ENCODE data around the gene FIGN. TPM values are rescaled to one million over a fixed set of nuclear protein-coding genes. Genes with fewer than 3 reads are reported as not detected.

Gene FIGN
- total RNA-seq, 2 donors from 2014 or later = 18.6 to 20.5 TPM

GRCh38 chr2:163665051-163665450, 70.8 kb downstream of the FIGN start:
- H3K9ac ChIP-seq (ENCODE audit: extremely low read depth, low read length, poor library complexity, severe bottlenecking) = no peak overlapping the region
- WGBS, 2 experiments (ENCODE audit: insufficient coverage in 1 of 2, insufficient read length in 1 of 2) = 75 to 77% methylated on average over 1 to 2 of the region's 2 CpGs
- DNase-seq = no peak
- Mint-ChIP-seq H3K27ac (no peak overlapping the region), H3K27me3 (ENCODE audit: insufficient read depth) (no peaks in the 10 kb centered on the region), H3K9me3 (peaks cover 2% of the 10 kb centered on the region), H3K4me1 (peaks cover 14% of the 10 kb centered on the region), H3K4me3 (no peak overlapping the region), H3K36me3 (ENCODE audit: low read depth) (peaks cover 14% of the 10 kb centered on the region)
- H3K36me3 ChIP-seq (ENCODE audit: control insufficient read depth, insufficient read depth, low read length) = no peaks in the 10 kb centered on the region
- no peak for TF ChIP-seq CTCF (conservative IDR thresholded peaks at IDR 0.05)
- no peaks in the 10 kb centered on the region for H3K27me3 ChIP-seq (ENCODE audit: control insufficient read depth, insufficient read depth, low read length, poor library complexity, severe bottlenecking)
- H3K27ac ChIP-seq (ENCODE audit: low read depth, low read length) = no peak overlapping the region
- no peaks in the 10 kb centered on the region for H3K4me1 ChIP-seq (ENCODE audit: control insufficient read depth, insufficient read depth, low read length)
- H3K4me3 ChIP-seq (ENCODE audit: low read length) = no peak overlapping the region
- no peaks in the 10 kb centered on the region for H3K9me3 ChIP-seq (ENCODE audit: control insufficient read depth, low read length)

DNA sequence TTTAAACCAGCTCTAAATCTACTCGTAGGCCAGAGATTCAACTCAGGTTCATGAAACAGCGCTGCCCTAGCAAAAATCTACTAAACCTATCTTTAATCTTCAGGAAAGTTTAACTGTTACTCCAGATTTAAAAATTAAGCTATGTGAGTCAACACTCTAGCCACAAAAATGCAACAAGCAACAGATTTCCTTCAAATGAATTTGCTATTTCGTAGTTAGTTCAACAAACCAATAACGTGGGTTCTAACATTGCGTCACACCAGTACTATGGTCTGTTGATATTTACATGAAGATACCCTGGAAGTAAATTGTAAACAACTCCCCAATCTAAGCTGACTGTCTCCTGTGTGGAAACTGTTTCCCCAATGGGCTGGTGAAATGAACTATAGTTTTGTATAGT, 71.2 kb downstream of the FIGN start:
- no peak for DNase-seq
- no peak for TF ChIP-seq CTCF (conservative IDR thresholded peaks at IDR 0.05)
- H3K4me1 ChIP-seq (ENCODE audit: control insufficient read depth, insufficient read depth, low read length) = no peaks in the 10 kb centered on the region
- H3K27ac ChIP-seq (ENCODE audit: low read depth, low read length) = no peak overlapping the region
- no peak overlapping the region for H3K4me3 ChIP-seq (ENCODE audit: low read length)
- Mint-ChIP-seq H3K4me1 (peaks cover 14% of the 10 kb centered on the region), H3K4me3 (no peak overlapping the region), H3K9me3 (peaks cover 2% of the 10 kb centered on the region), H3K27me3 (ENCODE audit: insufficient read depth) (no peaks in the 10 kb centered on the region), H3K27ac (no peak overlapping the region), H3K36me3 (ENCODE audit: low read depth) (peaks cover 14% of the 10 kb centered on the region)
- H3K9me3 ChIP-seq (ENCODE audit: control insufficient read depth, low read length) = no peaks in the 10 kb centered on the region
- no peaks in the 10 kb centered on the region for H3K36me3 ChIP-seq (ENCODE audit: control insufficient read depth, insufficient read depth, low read length)
- H3K27me3 ChIP-seq (ENCODE audit: control insufficient read depth, insufficient read depth, low read length, poor library complexity, severe bottlenecking) = no peaks in the 10 kb centered on the region
- WGBS, 2 experiments (ENCODE audit: insufficient coverage in 1 of 2, insufficient read length in 1 of 2) = 92 to 95% methylated on average over 5 of the region's 5 CpGs
- H3K9ac ChIP-seq (ENCODE audit: extremely low read depth, low read length, poor library complexity, severe bottlenecking) = no peak overlapping the region

GRCh38 chr2:163662141-163662780, 73.5 kb downstream of the FIGN start:
- H3K36me3 Mint-ChIP-seq (ENCODE audit: low read depth) = peaks cover 14% of the 10 kb centered on the region
- Histone ChIP-seq H3K4me3 (ENCODE audit: low read length) (no peak overlapping the region), H3K36me3 (ENCODE audit: control insufficient read depth, insufficient read depth, low read length) (no peaks in the 10 kb centered on the region), H3K9me3 (ENCODE audit: control insufficient read depth, low read length) (no peaks in the 10 kb centered on the region), H3K27ac (ENCODE audit: low read depth, low read length) (no peak overlapping the region), H3K4me1 (ENCODE audit: control insufficient read depth, insufficient read depth, low read length) (peaks cover 5% of the 10 kb centered on the region), H3K27me3 (ENCODE audit: control insufficient read depth, insufficient read depth, low read length, poor library complexity, severe bottlenecking) (no peaks in the 10 kb centered on the region), H3K9ac (ENCODE audit: extremely low read depth, low read length, poor library complexity, severe bottlenecking) (no peak overlapping the region)
- H3K27ac Mint-ChIP-seq = peak overlapping the region; percentile 41
- H3K27me3 Mint-ChIP-seq (ENCODE audit: insufficient read depth) = no peaks in the 10 kb centered on the region
- peaks cover 16% of the 10 kb centered on the region for H3K4me1 Mint-ChIP-seq
- peaks cover 2% of the 10 kb centered on the region for H3K9me3 Mint-ChIP-seq
- TF ChIP-seq CTCF (conservative IDR thresholded peaks at IDR 0.05) = no peak
- H3K4me3 Mint-ChIP-seq = no peak overlapping the region
- 85 to 94% methylated on average over 2 to 4 of the region's 4 CpGs for WGBS, 2 experiments (ENCODE audit: insufficient coverage in 1 of 2, insufficient read length in 1 of 2)
- DNase-seq = no peak

Measured in endodermal cell (in vitro differentiated cells).